Memory B cell (primary cell): Measurements from ENCODE around the gene KCNJ10.

Experiments used
- ATAC-seq: fragments of 150-1000 bp; cut with Tn5 transposase; 2 replicates; pipeline ENCODE4 v1.10.0; 2021; ENCODE audit warnings: low read depth, mild to moderate bottlenecking, moderate library complexity
- DNase-seq, 2 donors: peaks; one replicate each; pipeline ENCODE4 v3.0.0; 2022; ENCODE audit warnings: low spot score in 2 of 2
- H3K27ac Mint-ChIP-seq: one replicate; pipeline ENCODE4 v1.8.0; 2022; ENCODE audit warnings: mild to moderate bottlenecking, moderate library complexity, mixed read lengths
- H3K27me3 Mint-ChIP-seq: one replicate; pipeline ENCODE4 v1.8.0; 2022; ENCODE audit warnings: mixed read lengths
- H3K36me3 Mint-ChIP-seq: one replicate; pipeline ENCODE4 v1.8.0; 2022; ENCODE audit warnings: mild to moderate bottlenecking, mixed read lengths
- H3K4me1 Mint-ChIP-seq: one replicate; pipeline ENCODE4 v1.8.0; 2022; ENCODE audit warnings: mixed read lengths
- H3K4me3 Mint-ChIP-seq: one replicate; pipeline ENCODE4 v1.8.0; 2022; ENCODE audit warnings: mild to moderate bottlenecking, moderate library complexity, mixed read lengths
- H3K9me3 Mint-ChIP-seq: one replicate; pipeline ENCODE4 v1.8.0; 2022; ENCODE audit warnings: mixed read lengths

Gene KCNJ10

GRCh38 chr1:160105155-160105554 lies 35.2 kb upstream of the KCNJ10 start:
- H3K4me3 Mint-ChIP-seq, result no peak overlapping the region
- ATAC-seq (no peak), DNase-seq (no peak)
- no peaks in the 10 kb centered on the region for H3K9me3 Mint-ChIP-seq
- H3K4me1 Mint-ChIP-seq, result peaks cover 19% of the 10 kb centered on the region
- no peaks in the 10 kb centered on the region for H3K36me3 Mint-ChIP-seq
- H3K27me3 Mint-ChIP-seq, result peaks cover 9% of the 10 kb centered on the region
- no peak overlapping the region for H3K27ac Mint-ChIP-seq

GRCh38 chr1:160104486-160104885 lies 34.5 kb upstream of the KCNJ10 start:
- ATAC-seq (no peak), DNase-seq (no peak)
- Mint-ChIP-seq H3K4me1 (peaks cover 22% of the 10 kb centered on the region), H3K4me3 (no peak overlapping the region), H3K36me3 (no peaks in the 10 kb centered on the region), H3K27ac (no peak overlapping the region), H3K27me3 (peaks cover 9% of the 10 kb centered on the region), H3K9me3 (no peaks in the 10 kb centered on the region)

DNA sequence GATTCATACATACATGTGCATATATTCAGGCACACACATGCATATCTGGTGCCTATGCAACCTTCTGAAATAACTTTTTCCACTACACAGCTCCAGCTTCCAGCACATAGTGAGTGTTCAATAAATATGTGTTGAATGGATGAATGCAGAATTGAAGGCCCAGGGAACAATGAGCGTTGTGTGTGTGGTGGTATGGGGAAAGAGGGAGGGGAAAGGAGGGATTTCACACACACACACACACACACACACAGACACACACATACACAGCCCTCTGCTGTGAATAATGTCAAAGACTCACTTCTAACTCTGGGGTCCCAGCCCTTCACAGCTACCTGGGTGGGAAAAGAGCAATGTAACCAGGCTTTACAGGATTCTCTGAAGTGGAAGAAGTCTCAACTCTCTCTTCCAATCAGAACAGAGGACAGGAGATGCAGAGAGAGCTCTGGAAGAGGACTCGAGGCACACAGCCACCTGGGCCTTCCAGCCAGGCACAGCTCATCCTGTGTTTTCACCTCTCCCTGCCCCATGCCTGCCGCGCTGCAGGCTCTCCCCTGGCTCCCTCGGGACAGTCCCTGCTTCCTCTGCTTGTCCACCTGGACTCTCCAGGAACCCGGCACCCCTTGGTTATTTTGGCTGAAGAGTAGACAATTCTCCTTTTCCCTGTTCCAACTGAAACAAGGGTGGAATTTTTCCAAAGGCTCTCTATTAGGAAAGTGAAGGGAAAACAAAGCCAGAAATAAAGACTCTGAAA lies 33.9 kb upstream of the KCNJ10 start:
- Mint-ChIP-seq H3K27me3 (peaks cover 9% of the 10 kb centered on the region), H3K4me3 (no peak overlapping the region), H3K9me3 (no peaks in the 10 kb centered on the region), H3K27ac (no peak overlapping the region), H3K36me3 (no peaks in the 10 kb centered on the region), H3K4me1 (peaks cover 23% of the 10 kb centered on the region)
- ATAC-seq (no peak), DNase-seq (no peak)

DNA sequence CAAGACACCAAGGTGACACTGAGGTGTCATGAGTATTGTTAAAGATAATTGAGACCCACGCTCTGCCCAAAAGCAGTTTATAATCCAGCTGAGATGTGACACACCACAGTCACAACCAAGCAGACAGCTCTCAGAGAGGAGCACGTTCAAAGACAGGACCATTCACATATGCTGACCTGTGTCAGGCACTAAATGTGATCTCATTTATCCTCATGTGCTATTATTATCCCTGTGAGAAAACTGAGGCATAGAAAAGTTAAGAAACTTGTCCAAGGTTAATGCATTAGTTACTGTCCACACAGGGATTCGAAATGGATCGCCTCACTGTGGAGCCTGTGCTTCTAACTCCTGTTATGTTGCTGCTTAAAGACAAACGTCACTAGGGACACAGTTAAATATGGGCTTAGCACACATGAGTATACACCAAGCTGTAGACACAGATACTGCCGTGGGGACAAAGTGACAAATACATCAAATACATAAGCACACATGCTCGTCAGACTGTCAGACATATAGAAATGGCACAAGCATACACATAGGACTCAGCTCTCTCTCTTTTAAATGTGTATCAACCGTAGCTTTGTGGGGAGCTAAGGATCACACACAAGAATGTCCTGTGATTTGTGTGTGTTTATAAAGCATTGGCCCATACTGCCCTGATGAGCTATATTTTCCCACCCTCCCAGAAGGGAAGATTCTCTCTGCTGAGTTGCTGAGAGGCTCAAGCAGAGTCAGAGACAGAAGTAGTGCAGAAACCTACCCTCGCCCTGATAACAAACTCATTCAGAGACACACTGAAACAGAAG lies 32.0 kb upstream of the KCNJ10 start:
- Mint-ChIP-seq H3K4me3 (no peak overlapping the region), H3K36me3 (no peaks in the 10 kb centered on the region), H3K4me1 (peaks cover 31% of the 10 kb centered on the region), H3K27ac (no peak overlapping the region), H3K27me3 (peaks cover 6% of the 10 kb centered on the region), H3K9me3 (no peaks in the 10 kb centered on the region)
- DNase-seq (no peak), ATAC-seq (no peak)

- peak overlapping the region; percentile 87 for H3K27ac Mint-ChIP-seq
These were observed 31.2 kb upstream of the KCNJ10 start for GRCh38 chr1:160101037-160101716.

GRCh38 chr1:160099716-160100375 lies 29.9 kb upstream of the KCNJ10 start:
- H3K27me3 Mint-ChIP-seq, result no peaks in the 10 kb centered on the region
- no peak for ATAC-seq
- no peaks in the 10 kb centered on the region for H3K9me3 Mint-ChIP-seq
- H3K4me1 Mint-ChIP-seq, result peaks cover 40% of the 10 kb centered on the region
- H3K4me3 Mint-ChIP-seq, result peak overlapping the region; percentile 88
- no peaks in the 10 kb centered on the region for H3K36me3 Mint-ChIP-seq
- no peak for DNase-seq
- peak overlapping the region; percentile 91 for H3K27ac Mint-ChIP-seq

More at GRCh38 chr1:160101037-160101716, 31.2 kb upstream of the KCNJ10 start:
- peaks cover 34% of the 10 kb centered on the region for H3K4me1 Mint-ChIP-seq
- DNase-seq (peak; percentile 55 to 61), ATAC-seq (peak; percentile 17)
- no peaks in the 10 kb centered on the region for H3K36me3 Mint-ChIP-seq
- H3K27me3 Mint-ChIP-seq, result peaks cover under 1% of the 10 kb centered on the region
- no peaks in the 10 kb centered on the region for H3K9me3 Mint-ChIP-seq
- H3K4me3 Mint-ChIP-seq, result peak overlapping the region; percentile 68

DNA sequence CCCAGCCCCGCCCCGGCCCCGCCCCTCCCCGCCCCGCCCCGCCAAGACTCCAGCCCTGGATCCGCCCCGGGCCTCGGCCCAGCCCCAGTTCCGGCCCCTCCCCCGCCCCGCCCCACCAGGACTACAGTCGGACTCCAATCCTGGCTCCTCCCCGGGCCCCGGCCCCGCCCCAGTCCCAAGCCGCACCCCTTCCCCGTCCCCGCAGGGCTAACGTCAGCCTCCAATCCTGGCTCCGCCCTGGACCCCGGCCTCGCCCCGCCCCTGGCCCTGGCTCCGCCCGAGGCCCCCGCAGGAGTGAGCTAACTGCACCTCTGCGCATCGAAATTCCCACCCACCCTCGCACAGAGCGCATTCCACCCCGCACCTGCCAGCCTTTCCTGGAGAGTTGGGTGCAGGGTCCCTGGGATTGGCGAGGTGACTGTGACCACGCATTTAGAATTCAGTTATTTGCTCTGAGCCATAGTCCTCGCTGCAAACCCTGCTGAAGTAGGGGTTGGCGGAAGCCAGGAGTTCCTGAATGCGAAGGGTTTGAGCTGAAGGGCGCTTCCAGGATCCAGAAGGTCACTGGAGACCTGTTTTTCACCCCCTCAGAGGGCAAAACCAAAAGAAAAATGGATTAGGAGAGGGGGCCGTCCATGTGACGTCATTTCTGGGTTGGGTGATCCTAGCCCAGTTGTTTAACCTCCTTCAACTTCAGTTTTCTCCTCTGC lies 29.0 kb upstream of the KCNJ10 start:
- Mint-ChIP-seq H3K4me3 (peak overlapping the region; percentile 88), H3K27me3 (no peaks in the 10 kb centered on the region), H3K9me3 (no peaks in the 10 kb centered on the region), H3K27ac (peak overlapping the region; percentile 91), H3K4me1 (peaks cover 40% of the 10 kb centered on the region), H3K36me3 (no peaks in the 10 kb centered on the region)
- peak; percentile 95 to 96 for DNase-seq
- peak; percentile 82 for ATAC-seq

DNA sequence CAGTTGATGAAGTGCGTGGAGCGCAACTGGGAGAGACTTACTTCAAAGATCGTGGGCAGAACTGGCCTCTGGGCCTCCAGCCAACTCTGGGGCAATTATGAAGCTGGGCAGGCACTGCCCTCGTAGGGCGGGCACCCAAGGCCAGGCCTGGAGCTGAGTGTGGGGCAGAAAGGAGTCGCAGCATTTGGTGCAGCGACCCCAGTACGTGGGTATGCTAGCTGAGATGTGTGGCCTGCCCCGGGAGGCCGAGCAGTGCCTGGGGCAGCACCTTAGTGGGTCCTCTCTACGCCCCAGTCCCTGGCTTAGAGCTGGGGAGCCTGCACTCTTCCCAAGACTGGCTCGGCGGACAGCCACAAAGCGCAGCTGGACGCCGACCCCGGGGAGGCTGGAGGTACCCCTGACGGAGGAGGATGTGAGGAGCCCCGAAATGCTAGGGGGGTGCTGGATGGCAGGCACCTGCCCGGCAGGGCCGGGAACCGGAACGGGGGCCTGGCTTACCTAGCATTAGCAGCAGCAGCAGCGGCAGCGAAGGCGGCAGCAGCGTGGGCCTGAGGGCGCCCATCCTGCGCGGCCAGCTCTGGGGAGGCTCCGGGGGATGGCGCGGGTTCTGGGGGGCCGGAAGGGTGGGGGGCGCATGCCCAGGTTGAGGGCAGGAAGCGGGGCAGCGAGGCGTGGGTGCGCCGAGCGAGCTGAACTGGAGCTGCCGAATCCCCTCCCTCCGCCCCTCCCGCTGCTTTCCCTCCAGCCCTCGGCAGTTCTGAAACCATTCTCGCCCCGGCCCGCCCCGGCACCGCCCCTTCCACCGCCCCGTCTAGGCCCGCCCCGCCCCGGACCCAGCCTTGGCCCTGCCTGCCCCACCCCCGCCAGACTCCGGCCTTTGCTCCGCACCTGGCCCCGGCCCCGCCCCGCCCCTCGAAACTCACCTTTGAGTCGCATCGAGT lies 28.2 kb upstream of the KCNJ10 start, which contains the start of gene IGSF8:
TSS of gene IGSF8 (minus strand) at position 709 of the 941 bp plus-strand sequence. CDS start at position 562, 147 bp downstream.
- peaks cover 37% of the 10 kb centered on the region for H3K4me1 Mint-ChIP-seq
- DNase-seq, result peak; percentile 81 to 87
- H3K27ac Mint-ChIP-seq, result peak within 1 kb of the TSS; percentile 91
- H3K27me3 Mint-ChIP-seq, result no peaks in the 10 kb centered on the region
- peaks cover 1% of the 10 kb centered on the region for H3K36me3 Mint-ChIP-seq
- H3K4me3 Mint-ChIP-seq, result peak within 1 kb of the TSS; percentile 92
- ATAC-seq, result peak; percentile 61
- H3K9me3 Mint-ChIP-seq, result no peaks in the 10 kb centered on the region

GRCh38 chr1:160097151-160097910 lies 27.4 kb upstream of the KCNJ10 start:
- no peak for DNase-seq
- Mint-ChIP-seq H3K27ac (peak overlapping the region; percentile 91), H3K4me3 (peak overlapping the region; percentile 92), H3K4me1 (peaks cover 35% of the 10 kb centered on the region), H3K9me3 (no peaks in the 10 kb centered on the region), H3K27me3 (no peaks in the 10 kb centered on the region), H3K36me3 (peaks cover 4% of the 10 kb centered on the region)
- no peak for ATAC-seq

DNA sequence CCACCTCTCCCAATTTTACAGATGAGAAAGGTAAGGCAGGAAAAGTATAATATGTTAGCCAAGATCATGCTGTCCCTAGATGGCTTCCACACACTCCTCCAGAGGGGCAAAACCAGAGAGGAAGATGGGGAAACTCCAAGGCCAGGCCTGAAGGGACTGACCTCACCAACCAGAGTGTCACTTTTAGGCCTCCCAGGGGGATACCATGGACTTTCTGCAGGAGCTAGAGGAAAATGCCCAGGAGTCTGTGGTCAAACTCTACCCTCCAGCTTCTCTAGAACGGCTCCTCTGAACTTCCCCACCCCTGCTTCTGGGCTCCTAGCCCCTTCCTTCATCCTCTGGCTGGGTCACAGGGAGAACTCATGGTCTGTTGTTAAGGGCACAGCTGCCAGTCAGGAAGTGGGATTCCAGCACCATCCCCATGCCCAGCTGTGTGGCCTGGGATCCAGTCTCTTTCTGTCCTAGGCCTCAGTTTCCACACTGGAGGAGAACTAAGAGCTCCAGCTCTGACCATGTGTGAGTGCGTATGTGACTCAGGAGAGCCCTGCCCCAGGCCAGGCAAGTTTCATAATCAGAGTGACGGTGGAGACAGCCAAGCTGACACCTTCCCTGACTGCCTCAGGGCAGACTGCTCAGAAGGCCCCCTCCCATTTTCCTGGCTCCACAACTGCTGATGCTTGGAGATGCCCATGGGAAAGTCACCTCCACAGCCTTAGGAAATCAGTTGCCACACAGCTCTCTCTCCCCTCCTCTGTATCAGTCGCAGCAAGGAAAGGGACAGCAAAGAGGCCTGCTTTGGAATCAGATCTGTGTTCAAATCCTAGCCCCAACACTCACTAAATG lies 26.5 kb upstream of the KCNJ10 start:
- peak overlapping the region; percentile 27 for H3K4me3 Mint-ChIP-seq
- no peaks in the 10 kb centered on the region for H3K27me3 Mint-ChIP-seq
- peaks cover 7% of the 10 kb centered on the region for H3K36me3 Mint-ChIP-seq
- no peak overlapping the region for H3K27ac Mint-ChIP-seq
- DNase-seq (no peak), ATAC-seq (no peak)
- no peaks in the 10 kb centered on the region for H3K9me3 Mint-ChIP-seq
- peaks cover 33% of the 10 kb centered on the region for H3K4me1 Mint-ChIP-seq

- peaks cover 11% of the 10 kb centered on the region for H3K36me3 Mint-ChIP-seq
- peaks cover 24% of the 10 kb centered on the region for H3K4me1 Mint-ChIP-seq
- no peaks in the 10 kb centered on the region for H3K27me3 Mint-ChIP-seq
- ATAC-seq (no peak), DNase-seq (no peak)
- no peak overlapping the region for H3K4me3 Mint-ChIP-seq
- no peaks in the 10 kb centered on the region for H3K9me3 Mint-ChIP-seq
- H3K27ac Mint-ChIP-seq, result no peak overlapping the region
These were observed 25.6 kb upstream of the KCNJ10 start for GRCh38 chr1:160095382-160096105.
